ENCODE results near the gene BABAM2.
"Not testable (repeated sequence)": the region's sequence is repeated elsewhere in the genome, so short reads cannot be mapped to it uniquely, and the experiment has no call there.

The BABAM2 gene

DNA sequence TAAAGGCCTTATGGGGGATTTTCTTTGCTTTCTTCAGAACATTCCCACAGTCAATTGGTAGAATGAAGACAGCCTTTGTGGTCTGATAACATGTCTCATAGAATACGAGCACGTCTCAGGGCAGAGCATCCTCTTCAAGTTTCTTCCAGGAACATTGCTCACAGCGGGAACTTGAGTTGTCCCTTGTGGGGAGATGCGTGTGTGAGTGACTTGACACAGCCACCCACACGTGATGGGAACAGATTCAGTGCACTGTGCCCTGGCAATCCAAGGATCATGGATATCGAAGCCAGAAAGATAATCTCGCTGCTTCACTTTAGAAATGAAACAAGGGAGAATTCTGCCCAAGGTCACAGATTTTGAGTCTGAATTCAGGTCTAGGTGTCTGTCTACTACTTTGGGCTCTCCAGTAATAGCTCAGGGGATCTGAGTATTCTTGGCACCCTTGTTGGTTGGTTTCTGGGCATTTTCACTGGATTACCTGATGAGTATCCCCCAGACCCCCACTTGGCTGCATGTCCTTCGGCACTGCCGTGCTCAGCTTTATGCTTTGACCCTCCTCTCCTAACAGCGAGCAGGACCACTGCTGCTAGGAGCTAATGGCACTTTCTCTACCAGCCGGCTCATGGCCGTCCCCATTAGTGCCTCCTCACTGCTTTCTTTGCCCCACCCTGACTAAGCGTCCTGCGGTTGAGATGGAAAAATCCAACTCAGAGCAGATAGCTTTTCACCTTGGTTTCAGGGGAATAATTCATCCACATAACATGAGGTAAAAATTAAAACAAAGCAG, 426.2 kb downstream of the BABAM2 start:
- no peak for DNase-seq (ENCODE audit: low read depth)

DNA sequence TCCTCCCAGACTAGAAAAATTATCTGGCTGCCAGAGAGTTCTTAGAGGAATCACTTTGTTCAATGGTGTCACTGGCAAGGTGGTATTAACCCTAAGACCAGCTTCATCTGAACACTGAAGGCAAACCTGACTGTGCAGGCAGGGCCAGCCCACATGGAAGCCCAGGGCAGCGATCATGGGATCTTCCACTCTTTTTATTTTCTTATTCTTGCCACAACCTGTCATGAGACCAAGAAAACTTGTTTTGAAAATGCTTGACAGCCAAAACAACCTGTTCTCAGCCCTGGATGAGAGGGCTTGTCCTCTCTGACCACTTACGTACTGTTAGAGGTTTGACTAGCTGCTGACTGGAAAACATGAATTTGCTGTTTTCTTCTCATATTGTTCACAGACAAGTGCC, 426.9 kb downstream of the BABAM2 start:
- DNase-seq (ENCODE audit: low read depth), result no peak

DNA sequence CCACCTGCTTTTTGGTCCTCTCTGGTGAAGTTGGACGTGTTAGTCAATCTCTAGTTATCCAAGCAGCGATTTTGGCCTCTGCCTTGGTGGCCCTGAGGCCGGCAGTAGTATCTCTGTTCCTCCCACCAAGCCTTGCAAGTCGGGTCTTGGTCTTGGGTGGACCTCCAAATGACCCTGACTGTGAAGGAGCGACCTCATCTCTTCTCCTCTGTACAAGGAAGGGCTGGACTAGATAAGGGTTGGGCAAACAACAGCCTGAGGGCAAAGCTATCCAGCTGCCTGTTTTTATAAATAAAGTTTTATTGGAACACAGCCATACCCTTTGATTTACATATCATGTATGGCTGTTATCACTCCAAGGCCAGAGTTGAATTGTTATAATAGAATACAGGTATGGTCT, 427.5 kb downstream of the BABAM2 start:
- DNase-seq (ENCODE audit: low read depth), result no peak

DNA sequence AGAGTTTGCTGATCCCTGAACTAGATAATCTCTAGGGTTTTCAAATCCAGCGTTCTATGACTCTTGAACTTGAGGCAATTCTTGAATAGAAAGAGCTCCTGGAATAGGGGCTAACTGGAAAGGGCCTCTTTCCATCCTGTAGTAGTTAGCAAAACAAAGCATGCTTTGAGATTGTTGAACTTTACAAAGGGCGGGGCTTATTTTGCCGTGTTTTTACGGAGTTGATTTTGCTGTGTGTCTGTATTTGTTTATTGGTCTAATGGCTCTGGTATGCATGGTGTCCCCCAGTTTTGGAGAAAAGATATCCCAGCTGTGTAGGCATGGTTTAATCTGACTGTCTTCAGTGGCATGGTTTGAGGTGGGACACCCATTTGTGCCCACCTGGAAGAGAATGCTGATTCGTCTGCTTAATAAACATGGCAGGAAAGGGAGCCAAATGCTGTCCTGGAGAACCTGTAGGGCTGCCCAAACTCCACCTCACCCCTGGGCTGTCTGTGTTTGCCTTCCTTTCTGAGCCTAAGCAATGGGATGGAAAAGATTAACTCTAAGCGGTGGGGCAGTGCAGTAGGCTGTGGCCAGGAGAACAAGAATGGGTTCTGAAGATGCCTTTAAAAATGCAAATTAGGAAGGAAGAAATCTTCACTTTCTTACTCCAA, 428.1 kb downstream of the BABAM2 start:
- DNase-seq (ENCODE audit: low read depth), result no peak

DNA sequence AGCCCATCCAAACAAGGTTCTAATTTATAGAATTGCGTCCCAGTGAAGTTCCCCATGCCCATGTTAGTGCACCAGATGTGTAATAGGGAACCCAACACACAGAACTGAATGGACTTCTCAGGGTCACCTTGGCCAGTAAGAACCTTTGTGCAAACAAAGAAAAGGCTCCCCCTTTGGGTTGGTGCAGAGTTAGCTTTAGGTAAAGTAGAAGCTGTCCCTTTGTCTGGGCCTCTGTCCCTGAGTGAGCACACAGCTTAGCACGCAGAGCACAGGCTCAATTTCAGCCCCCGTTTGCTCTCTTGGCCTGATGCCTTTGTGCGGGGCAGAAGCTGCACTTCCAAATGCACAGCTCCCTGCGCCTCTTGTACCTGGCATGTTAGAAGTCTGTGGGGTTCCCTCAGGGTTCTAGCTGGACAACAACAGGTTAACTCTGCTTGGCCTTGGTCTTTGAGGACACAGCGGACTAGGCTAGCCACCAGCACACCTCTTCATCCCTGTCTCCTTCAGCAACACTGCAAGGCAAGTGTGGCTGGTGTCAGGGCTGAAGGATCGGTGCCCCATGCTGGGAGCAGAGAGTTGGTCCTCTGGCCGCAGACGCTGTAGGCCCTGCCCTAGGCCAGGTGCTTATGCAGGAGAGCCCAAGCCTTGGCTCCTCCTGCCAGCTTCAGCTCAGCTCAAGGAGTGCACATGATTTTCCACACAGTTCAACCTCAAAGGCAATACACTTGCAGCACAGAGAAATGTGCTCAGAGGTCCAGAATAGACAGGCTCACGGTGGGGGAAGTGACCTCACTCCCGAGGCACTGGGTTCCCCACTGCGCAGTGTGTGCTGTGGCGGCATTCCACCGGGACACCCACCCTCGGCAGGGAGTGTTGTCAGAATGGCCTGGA, 428.8 kb downstream of the BABAM2 start:
- no peak for DNase-seq (ENCODE audit: low read depth)

DNA sequence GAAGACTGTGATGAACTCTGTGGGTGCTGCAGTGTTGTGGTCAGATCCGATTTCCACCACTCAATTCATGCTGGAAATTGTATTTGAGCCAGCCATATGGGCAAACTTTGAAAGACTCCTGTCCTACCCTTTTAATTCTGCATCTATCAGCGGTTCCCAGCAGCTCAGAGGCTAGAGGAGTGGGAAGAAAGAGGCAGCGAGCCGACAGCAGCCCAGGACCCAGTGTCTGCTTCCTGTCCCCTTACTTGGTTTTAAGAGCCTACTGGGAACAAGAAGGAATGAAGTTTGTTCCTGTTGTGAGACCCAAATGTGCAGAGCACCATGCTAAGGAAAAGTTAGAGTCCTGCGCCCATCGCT, 429.5 kb downstream of the BABAM2 start:
- no peak for DNase-seq (ENCODE audit: low read depth)

DNA sequence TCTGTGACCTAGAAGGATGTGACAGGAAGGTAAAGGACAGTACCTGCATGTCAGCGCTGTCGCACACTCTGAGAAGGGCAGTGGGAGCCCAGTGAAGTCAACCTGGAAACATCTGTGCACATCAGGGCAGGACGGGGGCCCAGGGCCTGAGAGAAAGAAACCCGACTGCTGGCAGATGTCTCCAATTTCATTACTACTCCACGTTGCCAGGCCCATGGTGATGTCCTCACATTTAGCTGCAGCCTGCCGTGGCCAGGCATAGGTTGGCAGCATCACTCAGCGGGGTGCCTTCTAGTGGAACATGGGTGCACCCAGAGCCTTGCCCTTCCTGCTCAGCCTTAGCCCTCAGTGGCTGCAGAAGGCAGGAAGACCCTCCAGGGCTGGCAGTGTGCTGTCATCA, 429.8 kb downstream of the BABAM2 start:
- DNase-seq (ENCODE audit: low read depth), result no peak

DNA sequence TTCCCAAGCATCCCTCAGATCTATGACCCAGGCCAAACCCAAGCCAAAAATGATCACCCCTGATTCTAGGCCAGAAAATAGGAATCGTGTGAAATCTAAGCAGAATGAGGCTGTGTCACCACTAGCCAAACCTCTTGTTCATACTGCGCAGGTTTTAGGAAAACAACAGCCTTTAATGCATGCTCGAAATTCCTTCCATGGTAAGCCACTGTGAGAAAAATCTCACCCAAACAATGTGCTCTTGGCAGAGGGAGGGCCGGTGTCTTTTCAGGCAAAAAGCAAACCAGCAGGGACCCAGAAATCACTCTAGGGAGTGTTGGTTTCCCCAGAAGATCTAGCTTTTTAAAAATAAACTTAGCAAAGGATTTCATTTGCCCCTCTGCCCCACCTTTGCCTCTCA, 430.9 kb downstream of the BABAM2 start:
- DNase-seq (ENCODE audit: low read depth), result no peak

DNA sequence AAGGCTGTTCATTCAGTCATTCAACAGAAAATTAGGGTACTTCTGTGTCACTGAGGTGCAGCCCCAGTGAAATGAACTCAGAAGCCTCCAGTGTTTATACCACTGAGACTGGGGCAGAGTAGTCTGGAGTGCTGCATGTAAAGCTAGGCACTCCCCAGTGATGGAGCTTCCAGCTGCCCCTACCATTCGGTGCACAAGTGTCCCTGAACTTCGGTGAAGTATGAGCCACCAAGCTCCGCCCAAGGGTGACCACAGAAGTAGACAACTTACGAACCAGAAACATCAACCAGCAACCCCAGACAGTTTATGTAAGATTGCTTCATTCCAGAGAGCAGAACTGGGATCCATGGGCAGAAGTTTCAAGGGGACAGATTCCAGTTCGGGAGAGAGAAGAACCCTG, 431.5 kb downstream of the BABAM2 start:
- no peak for DNase-seq (ENCODE audit: low read depth)

DNA sequence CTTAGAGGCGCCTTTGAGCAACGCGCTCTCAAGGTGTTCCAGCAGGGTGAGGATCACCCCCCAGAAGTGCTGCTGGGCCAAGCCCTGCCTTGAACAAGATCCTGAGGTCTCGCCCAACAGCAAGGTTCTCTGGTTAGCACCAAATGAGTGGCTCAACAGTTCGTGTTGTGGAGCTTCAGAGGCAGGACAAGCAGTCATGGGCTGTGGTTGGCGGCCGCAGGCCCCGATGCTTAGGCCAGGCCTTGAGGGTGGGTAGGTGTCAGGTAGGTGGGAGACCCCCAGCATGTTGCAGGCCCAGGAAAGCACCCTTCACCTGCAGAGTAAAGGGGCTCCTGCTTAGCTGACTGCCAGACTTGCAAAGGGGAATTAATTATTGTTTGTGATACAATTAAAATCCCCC, 431.9 kb downstream of the BABAM2 start:
- no peak for DNase-seq (ENCODE audit: low read depth)

DNA sequence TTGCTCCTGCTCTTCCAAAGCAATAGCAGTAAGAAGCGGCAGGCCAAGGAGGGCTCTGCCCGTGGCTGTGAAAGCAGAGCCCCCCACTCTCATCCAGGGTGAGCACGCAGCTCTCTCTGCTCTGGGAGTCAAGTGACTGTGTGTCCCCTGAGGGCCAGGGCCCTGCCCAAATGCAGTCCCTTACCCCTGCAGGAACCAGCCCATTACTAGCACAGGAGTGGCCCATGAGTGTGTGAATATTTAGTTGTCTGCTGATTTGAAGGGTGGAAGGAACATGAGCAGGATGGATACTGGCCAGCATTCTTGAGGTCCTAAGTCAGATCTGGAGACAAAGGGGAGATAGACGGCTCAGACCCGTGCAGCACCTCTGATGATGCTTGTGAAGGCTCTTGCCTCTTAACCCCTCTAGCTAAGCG, 432.5 kb downstream of the BABAM2 start:
- DNase-seq (ENCODE audit: low read depth), result no peak

DNA sequence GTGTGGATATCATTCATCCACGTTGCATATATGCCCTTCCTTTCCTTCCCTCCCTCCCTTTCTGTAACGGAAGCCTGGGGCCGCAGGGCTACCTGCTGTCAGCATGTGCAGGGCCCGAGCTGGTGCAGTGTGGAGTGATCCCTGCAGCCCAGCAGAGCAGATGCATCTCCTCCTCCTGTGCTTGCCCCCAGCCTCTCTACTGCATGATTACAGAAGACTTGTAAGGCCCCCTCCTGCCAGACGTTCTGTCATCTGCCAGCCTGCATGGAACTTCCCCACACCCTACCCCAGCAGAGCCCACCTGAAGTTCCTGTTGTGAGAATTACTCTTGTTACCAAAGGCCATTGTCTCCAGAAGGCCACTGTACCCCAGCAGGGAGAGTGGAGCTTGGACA, 434.6 kb downstream of the BABAM2 start:
- no peak for DNase-seq (ENCODE audit: low read depth)

DNA sequence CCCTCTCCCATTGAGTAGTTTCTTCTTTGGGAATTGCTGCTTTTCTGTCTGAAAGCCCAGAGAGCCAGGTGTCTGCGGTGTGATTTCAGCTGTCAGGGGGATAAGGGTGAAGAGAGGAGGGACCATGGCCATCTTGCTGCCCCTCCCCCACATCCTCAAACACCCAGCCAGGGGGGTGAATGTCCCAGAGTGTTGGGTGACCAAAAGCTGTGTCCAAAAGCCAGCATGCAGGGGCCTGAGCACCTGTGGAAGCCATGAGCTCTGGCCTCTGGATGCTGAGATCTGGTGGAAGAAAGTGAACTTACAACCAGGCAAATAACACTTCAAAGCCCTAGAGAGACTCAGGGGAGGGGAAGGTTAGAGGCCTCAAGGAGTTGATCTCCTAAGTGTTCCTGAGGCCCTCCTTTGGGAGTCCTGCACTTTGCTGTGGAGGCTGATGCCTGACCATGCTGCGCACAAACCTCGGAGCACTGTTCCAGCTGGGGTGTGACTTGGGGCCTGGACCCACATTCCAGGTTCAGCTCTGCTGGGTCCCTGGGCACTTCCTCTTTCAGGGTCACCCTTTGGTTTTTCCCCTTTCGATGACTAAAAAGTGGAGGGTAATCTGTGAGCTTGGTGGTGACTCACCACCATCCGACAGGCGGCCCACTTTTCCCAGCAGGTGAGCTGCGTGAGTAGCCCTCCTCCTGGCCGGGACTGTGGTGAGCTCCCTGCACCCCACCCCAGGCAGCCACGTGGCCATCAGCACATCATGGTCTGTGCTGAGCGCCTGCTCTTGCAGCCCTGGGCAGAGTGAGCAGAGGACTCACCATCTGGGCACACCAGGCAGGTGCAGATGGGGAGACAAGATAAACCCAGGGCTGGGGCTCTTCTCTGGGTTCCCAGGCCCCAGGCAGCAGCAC, 435.3 kb downstream of the BABAM2 start:
- DNase-seq (ENCODE audit: low read depth), result no peak

DNA sequence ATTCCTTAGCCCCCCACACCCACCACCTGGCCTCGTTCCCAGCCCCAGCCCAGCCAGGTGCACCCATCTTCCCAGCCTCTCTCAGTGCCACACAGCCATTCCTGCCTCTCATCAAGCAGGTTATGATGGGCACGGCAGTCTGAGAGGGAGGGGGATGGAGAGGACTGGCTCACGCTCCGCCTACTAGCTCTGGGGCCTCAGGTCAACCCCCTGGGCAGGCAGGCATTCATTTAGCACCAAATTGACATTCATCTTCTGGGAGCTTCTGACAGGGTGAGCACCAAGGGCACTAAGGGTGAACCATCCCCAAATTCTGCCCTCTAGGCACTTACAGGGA, 435.9 kb downstream of the BABAM2 start:
- DNase-seq (ENCODE audit: low read depth), result no peak

DNA sequence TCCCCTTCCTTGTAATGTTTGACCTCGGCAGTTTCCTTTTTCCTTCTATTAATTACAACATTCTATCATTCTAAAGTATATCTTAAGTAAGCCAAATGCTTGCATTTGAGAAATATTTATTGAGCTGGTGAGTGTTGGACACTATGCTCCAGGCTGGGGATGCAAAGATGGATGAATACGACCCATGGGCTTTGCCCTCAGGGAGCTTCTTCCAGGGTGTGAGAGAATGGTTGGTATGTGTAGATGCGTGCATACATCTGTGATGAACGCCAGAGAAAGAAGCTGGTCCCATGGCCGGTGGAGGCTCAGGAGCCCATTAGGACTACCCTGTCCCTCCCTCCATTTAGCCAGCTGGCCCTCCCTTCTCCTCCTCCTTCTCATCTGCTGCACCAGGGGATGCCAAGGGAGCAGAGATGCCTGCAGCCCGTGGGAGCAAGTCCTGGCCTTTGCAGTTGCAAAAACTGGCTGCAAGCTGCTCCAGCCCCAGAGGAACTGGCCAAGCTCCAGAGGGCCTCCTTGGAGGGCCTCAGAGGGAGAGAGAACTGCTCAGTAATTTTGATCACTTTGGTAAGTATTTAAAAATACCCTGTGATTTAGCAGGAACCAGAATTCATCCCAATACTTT, 436.5 kb downstream of the BABAM2 start:
- DNase-seq (ENCODE audit: low read depth), result no peak

DNA sequence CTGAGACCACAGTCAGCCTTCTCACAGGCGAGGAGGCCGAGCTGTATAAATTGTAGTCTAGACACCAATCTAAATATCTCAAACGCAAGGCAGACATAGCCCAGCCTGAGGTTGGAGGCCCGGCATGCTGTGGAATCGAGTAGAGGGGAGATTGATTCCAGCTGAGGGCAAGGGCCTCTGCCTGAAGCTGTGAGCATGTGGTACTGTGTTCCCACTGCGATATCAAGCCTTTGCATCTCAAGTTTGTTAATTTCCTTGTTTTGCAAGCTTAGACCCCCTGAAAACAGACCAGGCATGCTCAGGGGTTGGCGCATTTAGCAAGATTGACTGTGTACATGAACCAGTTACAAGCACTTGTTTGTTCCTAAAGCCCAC, 437.0 kb downstream of the BABAM2 start:
- no peak for DNase-seq (ENCODE audit: low read depth)

DNA sequence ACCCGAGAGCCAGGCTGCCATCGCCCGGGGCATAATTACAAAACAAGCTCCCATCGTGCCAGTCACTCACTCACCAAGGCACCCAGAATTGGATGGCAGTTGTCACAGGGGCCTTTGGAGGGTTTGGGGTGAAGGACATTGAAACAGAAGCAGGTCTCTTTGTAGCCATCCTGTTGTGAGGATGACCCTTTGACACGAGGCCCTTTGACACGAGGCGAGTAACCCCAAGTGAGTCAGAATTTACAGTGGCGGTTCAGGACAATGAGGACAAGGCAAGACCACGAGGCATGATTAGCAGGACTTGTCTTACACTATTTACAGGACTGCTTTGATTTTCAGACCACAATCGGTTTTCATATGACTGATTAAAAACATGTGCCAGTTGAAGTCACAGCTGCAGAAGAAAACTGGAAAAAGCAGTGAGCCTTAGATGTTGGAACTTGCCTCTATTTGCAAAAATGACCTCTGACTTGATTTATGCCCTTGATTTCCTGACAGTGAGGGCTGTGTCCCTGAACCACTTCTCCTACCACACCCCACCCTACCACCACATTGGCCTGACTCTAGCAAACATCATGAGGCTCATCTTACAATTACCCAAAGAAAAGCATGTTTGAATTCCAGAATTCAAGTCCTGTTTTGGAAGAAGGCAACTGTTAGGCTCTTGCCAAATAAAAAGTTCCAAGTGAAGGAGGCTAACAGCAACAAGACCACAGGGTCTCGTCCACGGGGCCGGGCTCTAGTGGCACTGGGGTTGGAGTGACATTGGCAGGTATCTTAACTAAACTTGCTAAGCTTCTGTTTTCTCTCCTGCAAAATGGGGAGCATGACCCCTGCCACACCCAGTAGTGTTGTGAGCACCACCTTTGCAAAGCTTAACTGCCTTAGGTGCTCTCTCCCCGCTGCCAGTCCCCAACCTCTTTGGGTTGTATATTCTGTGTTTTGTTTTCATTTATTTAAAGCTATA, 437.7 kb downstream of the BABAM2 start:
- no peak for DNase-seq (ENCODE audit: low read depth)

DNA sequence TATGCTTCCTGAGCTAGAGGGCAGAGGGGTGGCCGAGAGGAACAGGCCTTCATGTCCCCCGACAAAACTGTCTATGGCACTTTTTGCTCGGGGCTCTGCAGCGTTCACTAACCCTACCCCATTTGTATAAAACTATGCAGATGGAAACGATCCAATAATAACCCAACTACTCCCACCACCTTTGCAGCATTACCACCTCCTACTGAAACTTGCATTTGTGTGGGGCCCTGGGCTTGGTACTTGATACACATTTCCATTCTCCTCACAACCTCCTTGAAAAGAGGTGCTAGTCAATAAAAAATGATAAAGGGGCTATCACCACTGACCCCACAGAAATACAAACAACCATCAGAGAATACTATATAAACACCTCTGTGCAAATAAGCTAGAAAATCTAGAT, 438.7 kb downstream of the BABAM2 start:
- no peak for DNase-seq (ENCODE audit: low read depth)

DNA sequence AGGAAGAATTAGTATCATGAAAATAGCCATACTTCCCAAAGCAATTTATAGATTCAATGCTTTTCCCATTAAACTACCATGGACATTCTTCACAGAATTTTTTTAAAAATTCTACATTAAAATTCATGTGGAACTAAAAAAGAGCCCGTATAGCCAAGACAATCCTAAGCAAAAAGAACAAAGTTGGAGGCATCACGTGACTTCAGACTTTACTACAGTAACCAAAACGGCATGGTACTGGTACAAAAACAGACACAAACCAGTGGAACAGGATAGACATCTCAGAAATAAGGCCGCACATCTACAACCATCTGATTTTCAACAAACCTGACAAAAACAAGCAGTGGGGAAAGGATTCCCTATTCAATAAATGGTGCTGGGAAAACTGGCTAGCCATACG, 440.2 kb downstream of the BABAM2 start:
- DNase-seq (ENCODE audit: low read depth), result not testable (repeated sequence)

DNA sequence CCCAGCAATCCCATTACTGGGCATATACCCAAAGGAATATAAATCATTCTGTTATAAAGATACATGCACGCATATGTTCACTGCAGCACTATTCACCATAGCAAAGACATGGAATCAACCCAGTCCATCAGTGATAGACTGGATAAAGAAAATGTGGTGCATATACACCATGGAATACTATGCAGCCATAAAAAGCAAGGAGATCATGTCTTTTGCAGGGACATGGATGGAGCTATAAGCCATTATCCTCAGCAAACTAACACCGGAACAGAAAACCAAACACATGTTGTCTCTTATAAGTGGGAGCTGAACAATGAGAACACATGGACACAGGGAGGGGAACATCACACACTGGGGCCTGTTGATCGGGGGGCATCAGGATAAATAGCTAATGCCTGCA, 441.3 kb downstream of the BABAM2 start:
- not testable (repeated sequence) for DNase-seq (ENCODE audit: low read depth)
